GM23338 (cell line): ENCODE measurements around the gene C17orf114.

Experiments used
- ATAC-seq: fragments of 200-7000 bp; cut with Tn5 transposase; 3 replicates; pipeline ENCODE4 v1.9.1; 2020
- DNase-seq: peaks from one replicate; pipeline ENCODE4 v3.0.0-alpha.2; 2015; ENCODE audit warnings: low spot score
- H2AFZ ChIP-seq: fragments of 200-600 bp; sonication (generic); 2 replicates; pipeline ENCODE4 v1.8.0; 2016; ENCODE audit warnings: antibody characterized with exemption, mild to moderate bottlenecking, moderate library complexity
- H3F3A ChIP-seq: fragments of 200-600 bp; sonication (generic); replicated peaks from 2 replicates; pipeline ENCODE4 v1.8.0; 2017; ENCODE audit warnings: antibody characterized with exemption, mixed run types, low read depth
- H3K27ac ChIP-seq: fragments of 200-600 bp; sonication (generic); 2 replicates; pipeline ENCODE4 v1.6.1; 2016; ENCODE audit warnings: low read depth
- H3K27me3 ChIP-seq: fragments of 200-600 bp; sonication (generic); 2 replicates; pipeline ENCODE4 v1.8.0; 2016; ENCODE audit warnings: mild to moderate bottlenecking, mixed run types, moderate library complexity; ENCODE audit not compliant: insufficient read depth
- H3K36me3 ChIP-seq: fragments of 200-600 bp; sonication (generic); 2 replicates; pipeline ENCODE4 v1.8.0; 2016; ENCODE audit warnings: mild to moderate bottlenecking; ENCODE audit not compliant: insufficient read depth
- H3K4me1 ChIP-seq: fragments of 200-600 bp; sonication (generic); 2 replicates; pipeline ENCODE4 v1.8.0; 2016; ENCODE audit warnings: mild to moderate bottlenecking, moderate library complexity; ENCODE audit not compliant: insufficient read depth
- H3K4me2 ChIP-seq: fragments of 200-600 bp; sonication (generic); 2 replicates; pipeline ENCODE4 v1.7.1; 2017; ENCODE audit warnings: mixed run types
- H3K4me3 ChIP-seq: fragments of 200-600 bp; sonication (generic); 2 replicates; pipeline ENCODE4 v1.6.1; 2016; ENCODE audit warnings: mixed run types
- H3K79me2 ChIP-seq: fragments of 200-600 bp; sonication (generic); replicated peaks from 2 replicates; pipeline ENCODE4 v1.8.0; 2017; ENCODE audit warnings: mild to moderate bottlenecking; ENCODE audit not compliant: insufficient read depth
- H3K9me2 ChIP-seq: fragments of 200-600 bp; sonication (generic); 2 replicates; pipeline ENCODE4 v1.8.0; 2017; ENCODE audit not compliant: insufficient read depth
- H4K20me1 ChIP-seq: fragments of 200-600 bp; sonication (generic); replicated peaks from 2 replicates; pipeline ENCODE4 v1.8.0; 2017; ENCODE audit warnings: mild to moderate bottlenecking; ENCODE audit not compliant: insufficient read depth
- H3K27ac Mint-ChIP-seq: 2 replicates; pipeline ENCODE4 v1.8.0; 2020; ENCODE audit warnings: inconsistent platforms, mild to moderate bottlenecking, moderate library complexity, mixed read lengths
- H3K27me3 Mint-ChIP-seq: 3 replicates; pipeline ENCODE4 v1.8.0; 2022; ENCODE audit warnings: low read depth, mild to moderate bottlenecking, moderate library complexity, mixed read lengths, inconsistent platforms; ENCODE audit not compliant: insufficient read depth, poor library complexity
- H3K36me3 Mint-ChIP-seq: 3 replicates; pipeline ENCODE4 v1.8.0; 2021; ENCODE audit warnings: low read depth, mild to moderate bottlenecking, inconsistent platforms, moderate library complexity, mixed read lengths
- H3K4me1 Mint-ChIP-seq: 3 replicates; pipeline ENCODE4 v1.8.0; 2020; ENCODE audit warnings: mild to moderate bottlenecking, inconsistent platforms, mixed read lengths
- H3K4me3 Mint-ChIP-seq: 3 replicates; pipeline ENCODE4 v1.8.0; 2021; ENCODE audit warnings: moderate library complexity, mild to moderate bottlenecking, inconsistent platforms, mixed read lengths
- H3K9me3 Mint-ChIP-seq: 3 replicates; pipeline ENCODE4 v1.8.0; 2020; ENCODE audit warnings: moderate library complexity, mild to moderate bottlenecking, inconsistent platforms, mixed read lengths
- CREB1 ChIP-seq: fragments of 250-450 bp; sonication (Bioruptor Pico); IDR thresholded peaks from 2 replicates; pipeline ENCODE4 v1.5.0; 2020; ENCODE audit warnings: low read depth, mild to moderate bottlenecking, moderate library complexity
- EZH2 ChIP-seq: fragments of 200-600 bp; sonication (generic); IDR thresholded peaks from one replicate; pipeline ENCODE4 v1.8.0; 2017; ENCODE audit warnings: antibody characterized with exemption, mild to moderate bottlenecking, low read depth; ENCODE audit not compliant: unreplicated experiment
- EZH2phosphoT487 ChIP-seq: fragments of 200-600 bp; sonication (generic); IDR thresholded peaks from one replicate; pipeline ENCODE4 v1.8.1; 2018; ENCODE audit warnings: antibody characterized with exemption; ENCODE audit not compliant: unreplicated experiment
- JUNB ChIP-seq: IDR thresholded peaks from one replicate; pipeline ENCODE4 v1.6.1; 2016; ENCODE audit warnings: antibody characterized with exemption; ENCODE audit not compliant: unreplicated experiment
- NANOG ChIP-seq: IDR thresholded peaks from 2 replicates; pipeline ENCODE4 v1.6.1; 2016; ENCODE audit warnings: antibody characterized with exemption, borderline replicate concordance
- POLR2AphosphoS5 ChIP-seq: IDR thresholded peaks from 2 replicates; pipeline ENCODE4 v1.6.1; 2016; ENCODE audit warnings: antibody characterized with exemption, low read depth
- STAT1 ChIP-seq: IDR thresholded peaks from one replicate; pipeline ENCODE4 v1.6.1; 2016; ENCODE audit warnings: antibody characterized with exemption; ENCODE audit not compliant: unreplicated experiment
- ZNF114 ChIP-seq: fragments of 250-450 bp; sonication (Bioruptor Pico); IDR thresholded peaks from 2 replicates; pipeline ENCODE4 v1.5.0; 2020; ENCODE audit warnings: mild to moderate bottlenecking, moderate library complexity
- ZNF331 ChIP-seq: fragments of 250-450 bp; sonication (Bioruptor Pico); IDR thresholded peaks from 2 replicates; pipeline ENCODE4 v1.5.0; 2020; ENCODE audit warnings: low read depth, mild to moderate bottlenecking, moderate library complexity
- TF ChIP-seq, protein P1 (sequence below): IDR thresholded peaks from one replicate; pipeline ENCODE4 v1.6.1; 2018; ENCODE audit warnings: antibody characterized with exemption; ENCODE audit not compliant: unreplicated experiment
- TF ChIP-seq, protein P2 (sequence below), 2 experiments: fragments of 200-600 bp in 1 of 2; sonication (generic) in 1 of 2; conservative IDR thresholded peaks; 2 replicates each; pipeline versions ENCODE4 v1.5.1 to v1.6.1; 2016 to 2017; ENCODE audit warnings: antibody characterized with exemption in 2 of 2, low read depth in 2 of 2, mild to moderate bottlenecking in 2 of 2, moderate library complexity in 1 of 2
- TF ChIP-seq, protein P3 (sequence below): fragments of 250-450 bp; sonication (Bioruptor Pico); IDR thresholded peaks from 2 replicates; pipeline ENCODE4 v1.5.0; 2020; ENCODE audit warnings: mild to moderate bottlenecking, moderate library complexity
- TF ChIP-seq, protein P4 (sequence below): IDR thresholded peaks from 2 replicates; pipeline ENCODE4 v1.6.1; 2016; ENCODE audit warnings: antibody characterized with exemption

C17orf114 gene

DNA sequence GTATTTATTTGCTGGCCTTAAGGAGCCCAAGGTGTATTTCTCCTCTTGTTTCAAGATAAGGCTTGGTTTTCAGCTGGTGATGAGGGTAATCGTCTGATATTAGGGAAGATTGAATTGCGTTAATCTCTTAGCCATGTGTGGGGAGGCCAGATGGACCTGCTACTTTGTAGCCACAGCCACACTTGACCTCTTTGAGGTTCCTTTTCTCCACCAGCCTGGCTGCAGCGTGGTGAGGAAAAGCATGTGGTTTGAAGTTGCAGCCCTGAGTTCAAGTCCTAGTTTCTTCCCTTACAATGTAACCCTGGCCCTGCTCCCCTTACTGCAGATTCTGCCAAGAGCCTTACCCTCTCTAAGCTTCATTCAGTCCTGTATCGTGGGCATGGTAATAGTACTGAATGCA, 34.1 kb upstream of the C17orf114 start:
- peaks cover 40% of the 10 kb centered on the region for H3K4me1 Mint-ChIP-seq
- H3K27ac Mint-ChIP-seq = no peak overlapping the region
- peaks cover 6% of the 10 kb centered on the region for H3K27me3 Mint-ChIP-seq
- Histone ChIP-seq H3F3A (peaks cover 8% of the 10 kb centered on the region), H3K27ac (0 out of 2 replicates have a peak overlapping the region, but pooled peaks have one; percentile 32), H3K4me2 (no peak overlapping the region), H4K20me1 (peaks cover 12% of the 10 kb centered on the region), H3K4me1 (peaks cover 15% of the 10 kb centered on the region), H2AFZ (no peak overlapping the region), H3K4me3 (no peak overlapping the region), H3K79me2 (peaks cover 72% of the 10 kb centered on the region), H3K27me3 (no peaks in the 10 kb centered on the region), H3K36me3 (no peaks in the 10 kb centered on the region), H3K9me2 (no peaks in the 10 kb centered on the region)
- DNase-seq = no peak
- H3K4me3 Mint-ChIP-seq = no peak overlapping the region
- TF ChIP-seq, protein P1, sequence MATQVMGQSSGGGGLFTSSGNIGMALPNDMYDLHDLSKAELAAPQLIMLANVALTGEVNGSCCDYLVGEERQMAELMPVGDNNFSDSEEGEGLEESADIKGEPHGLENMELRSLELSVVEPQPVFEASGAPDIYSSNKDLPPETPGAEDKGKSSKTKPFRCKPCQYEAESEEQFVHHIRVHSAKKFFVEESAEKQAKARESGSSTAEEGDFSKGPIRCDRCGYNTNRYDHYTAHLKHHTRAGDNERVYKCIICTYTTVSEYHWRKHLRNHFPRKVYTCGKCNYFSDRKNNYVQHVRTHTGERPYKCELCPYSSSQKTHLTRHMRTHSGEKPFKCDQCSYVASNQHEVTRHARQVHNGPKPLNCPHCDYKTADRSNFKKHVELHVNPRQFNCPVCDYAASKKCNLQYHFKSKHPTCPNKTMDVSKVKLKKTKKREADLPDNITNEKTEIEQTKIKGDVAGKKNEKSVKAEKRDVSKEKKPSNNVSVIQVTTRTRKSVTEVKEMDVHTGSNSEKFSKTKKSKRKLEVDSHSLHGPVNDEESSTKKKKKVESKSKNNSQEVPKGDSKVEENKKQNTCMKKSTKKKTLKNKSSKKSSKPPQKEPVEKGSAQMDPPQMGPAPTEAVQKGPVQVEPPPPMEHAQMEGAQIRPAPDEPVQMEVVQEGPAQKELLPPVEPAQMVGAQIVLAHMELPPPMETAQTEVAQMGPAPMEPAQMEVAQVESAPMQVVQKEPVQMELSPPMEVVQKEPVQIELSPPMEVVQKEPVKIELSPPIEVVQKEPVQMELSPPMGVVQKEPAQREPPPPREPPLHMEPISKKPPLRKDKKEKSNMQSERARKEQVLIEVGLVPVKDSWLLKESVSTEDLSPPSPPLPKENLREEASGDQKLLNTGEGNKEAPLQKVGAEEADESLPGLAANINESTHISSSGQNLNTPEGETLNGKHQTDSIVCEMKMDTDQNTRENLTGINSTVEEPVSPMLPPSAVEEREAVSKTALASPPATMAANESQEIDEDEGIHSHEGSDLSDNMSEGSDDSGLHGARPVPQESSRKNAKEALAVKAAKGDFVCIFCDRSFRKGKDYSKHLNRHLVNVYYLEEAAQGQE = no peak
- TF ChIP-seq POLR2AphosphoS5 = no peak
- TF ChIP-seq STAT1 = no peak
- no peak for TF ChIP-seq EZH2
- no peak for TF ChIP-seq NANOG
- TF ChIP-seq, protein P2, sequence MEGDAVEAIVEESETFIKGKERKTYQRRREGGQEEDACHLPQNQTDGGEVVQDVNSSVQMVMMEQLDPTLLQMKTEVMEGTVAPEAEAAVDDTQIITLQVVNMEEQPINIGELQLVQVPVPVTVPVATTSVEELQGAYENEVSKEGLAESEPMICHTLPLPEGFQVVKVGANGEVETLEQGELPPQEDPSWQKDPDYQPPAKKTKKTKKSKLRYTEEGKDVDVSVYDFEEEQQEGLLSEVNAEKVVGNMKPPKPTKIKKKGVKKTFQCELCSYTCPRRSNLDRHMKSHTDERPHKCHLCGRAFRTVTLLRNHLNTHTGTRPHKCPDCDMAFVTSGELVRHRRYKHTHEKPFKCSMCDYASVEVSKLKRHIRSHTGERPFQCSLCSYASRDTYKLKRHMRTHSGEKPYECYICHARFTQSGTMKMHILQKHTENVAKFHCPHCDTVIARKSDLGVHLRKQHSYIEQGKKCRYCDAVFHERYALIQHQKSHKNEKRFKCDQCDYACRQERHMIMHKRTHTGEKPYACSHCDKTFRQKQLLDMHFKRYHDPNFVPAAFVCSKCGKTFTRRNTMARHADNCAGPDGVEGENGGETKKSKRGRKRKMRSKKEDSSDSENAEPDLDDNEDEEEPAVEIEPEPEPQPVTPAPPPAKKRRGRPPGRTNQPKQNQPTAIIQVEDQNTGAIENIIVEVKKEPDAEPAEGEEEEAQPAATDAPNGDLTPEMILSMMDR (conservative IDR thresholded peaks at IDR 0.05; ENCODE audit: low read depth in 2 of 2) = no peak
- no peak for TF ChIP-seq CREB1
- TF ChIP-seq ZNF331 (CRISPR knock-in tag) = no peak
- no peak for TF ChIP-seq EZH2phosphoT487
- TF ChIP-seq, protein P3, sequence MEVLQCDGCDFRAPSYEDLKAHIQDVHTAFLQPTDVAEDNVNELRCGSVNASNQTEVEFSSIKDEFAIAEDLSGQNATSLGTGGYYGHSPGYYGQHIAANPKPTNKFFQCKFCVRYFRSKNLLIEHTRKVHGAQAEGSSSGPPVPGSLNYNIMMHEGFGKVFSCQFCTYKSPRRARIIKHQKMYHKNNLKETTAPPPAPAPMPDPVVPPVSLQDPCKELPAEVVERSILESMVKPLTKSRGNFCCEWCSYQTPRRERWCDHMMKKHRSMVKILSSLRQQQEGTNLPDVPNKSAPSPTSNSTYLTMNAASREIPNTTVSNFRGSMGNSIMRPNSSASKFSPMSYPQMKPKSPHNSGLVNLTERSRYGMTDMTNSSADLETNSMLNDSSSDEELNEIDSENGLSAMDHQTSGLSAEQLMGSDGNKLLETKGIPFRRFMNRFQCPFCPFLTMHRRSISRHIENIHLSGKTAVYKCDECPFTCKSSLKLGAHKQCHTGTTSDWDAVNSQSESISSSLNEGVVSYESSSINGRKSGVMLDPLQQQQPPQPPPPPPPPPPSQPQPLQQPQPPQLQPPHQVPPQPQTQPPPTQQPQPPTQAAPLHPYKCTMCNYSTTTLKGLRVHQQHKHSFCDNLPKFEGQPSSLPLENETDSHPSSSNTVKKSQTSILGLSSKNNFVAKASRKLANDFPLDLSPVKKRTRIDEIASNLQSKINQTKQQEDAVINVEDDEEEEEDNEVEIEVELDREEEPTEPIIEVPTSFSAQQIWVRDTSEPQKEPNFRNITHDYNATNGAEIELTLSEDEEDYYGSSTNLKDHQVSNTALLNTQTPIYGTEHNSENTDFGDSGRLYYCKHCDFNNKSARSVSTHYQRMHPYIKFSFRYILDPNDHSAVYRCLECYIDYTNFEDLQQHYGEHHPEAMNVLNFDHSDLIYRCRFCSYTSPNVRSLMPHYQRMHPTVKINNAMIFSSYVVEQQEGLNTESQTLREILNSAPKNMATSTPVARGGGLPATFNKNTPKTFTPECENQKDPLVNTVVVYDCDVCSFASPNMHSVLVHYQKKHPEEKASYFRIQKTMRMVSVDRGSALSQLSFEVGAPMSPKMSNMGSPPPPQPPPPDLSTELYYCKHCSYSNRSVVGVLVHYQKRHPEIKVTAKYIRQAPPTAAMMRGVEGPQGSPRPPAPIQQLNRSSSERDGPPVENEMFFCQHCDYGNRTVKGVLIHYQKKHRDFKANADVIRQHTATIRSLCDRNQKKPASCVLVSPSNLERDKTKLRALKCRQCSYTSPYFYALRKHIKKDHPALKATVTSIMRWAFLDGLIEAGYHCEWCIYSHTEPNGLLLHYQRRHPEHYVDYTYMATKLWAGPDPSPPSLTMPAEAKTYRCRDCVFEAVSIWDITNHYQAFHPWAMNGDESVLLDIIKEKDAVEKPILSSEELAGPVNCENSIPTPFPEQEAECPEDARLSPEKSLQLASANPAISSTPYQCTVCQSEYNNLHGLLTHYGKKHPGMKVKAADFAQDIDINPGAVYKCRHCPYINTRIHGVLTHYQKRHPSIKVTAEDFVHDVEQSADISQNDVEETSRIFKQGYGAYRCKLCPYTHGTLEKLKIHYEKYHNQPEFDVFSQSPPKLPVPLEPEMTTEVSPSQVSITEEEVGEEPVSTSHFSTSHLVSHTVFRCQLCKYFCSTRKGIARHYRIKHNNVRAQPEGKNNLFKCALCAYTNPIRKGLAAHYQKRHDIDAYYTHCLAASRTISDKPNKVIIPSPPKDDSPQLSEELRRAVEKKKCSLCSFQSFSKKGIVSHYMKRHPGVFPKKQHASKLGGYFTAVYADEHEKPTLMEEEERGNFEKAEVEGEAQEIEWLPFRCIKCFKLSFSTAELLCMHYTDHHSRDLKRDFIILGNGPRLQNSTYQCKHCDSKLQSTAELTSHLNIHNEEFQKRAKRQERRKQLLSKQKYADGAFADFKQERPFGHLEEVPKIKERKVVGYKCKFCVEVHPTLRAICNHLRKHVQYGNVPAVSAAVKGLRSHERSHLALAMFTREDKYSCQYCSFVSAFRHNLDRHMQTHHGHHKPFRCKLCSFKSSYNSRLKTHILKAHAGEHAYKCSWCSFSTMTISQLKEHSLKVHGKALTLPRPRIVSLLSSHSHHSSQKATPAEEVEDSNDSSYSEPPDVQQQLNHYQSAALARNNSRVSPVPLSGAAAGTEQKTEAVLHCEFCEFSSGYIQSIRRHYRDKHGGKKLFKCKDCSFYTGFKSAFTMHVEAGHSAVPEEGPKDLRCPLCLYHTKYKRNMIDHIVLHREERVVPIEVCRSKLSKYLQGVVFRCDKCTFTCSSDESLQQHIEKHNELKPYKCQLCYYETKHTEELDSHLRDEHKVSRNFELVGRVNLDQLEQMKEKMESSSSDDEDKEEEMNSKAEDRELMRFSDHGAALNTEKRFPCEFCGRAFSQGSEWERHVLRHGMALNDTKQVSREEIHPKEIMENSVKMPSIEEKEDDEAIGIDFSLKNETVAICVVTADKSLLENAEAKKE (CRISPR knock-in tag) = no peak
- TF ChIP-seq JUNB = no peak
- TF ChIP-seq, protein P4, sequence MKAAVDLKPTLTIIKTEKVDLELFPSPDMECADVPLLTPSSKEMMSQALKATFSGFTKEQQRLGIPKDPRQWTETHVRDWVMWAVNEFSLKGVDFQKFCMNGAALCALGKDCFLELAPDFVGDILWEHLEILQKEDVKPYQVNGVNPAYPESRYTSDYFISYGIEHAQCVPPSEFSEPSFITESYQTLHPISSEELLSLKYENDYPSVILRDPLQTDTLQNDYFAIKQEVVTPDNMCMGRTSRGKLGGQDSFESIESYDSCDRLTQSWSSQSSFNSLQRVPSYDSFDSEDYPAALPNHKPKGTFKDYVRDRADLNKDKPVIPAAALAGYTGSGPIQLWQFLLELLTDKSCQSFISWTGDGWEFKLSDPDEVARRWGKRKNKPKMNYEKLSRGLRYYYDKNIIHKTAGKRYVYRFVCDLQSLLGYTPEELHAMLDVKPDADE = no peak
- no peak for TF ChIP-seq ZNF114
- H3K36me3 Mint-ChIP-seq = no peaks in the 10 kb centered on the region; the same call in 2 of the 3 replicates
- no peaks in the 10 kb centered on the region; the same call in 2 of the 3 replicates for H3K9me3 Mint-ChIP-seq
- no peak for ATAC-seq
